Measurements from ENCODE around the gene C15orf40. TPM values are rescaled to one million over a fixed set of nuclear protein-coding genes. Genes with fewer than 3 reads are reported as not detected.

The C15orf40 gene
- total RNA-seq, 2 donors from 2014 or later, result 15.4 to 22.1 TPM

- Histone ChIP-seq H3K4me1 (replicated peaks) (no peaks in the 10 kb centered on the region), H3K36me3 (peaks cover 0 to 4% of the 10 kb centered on the region in 2 donors), H3K9me3 (no peaks in the 10 kb centered on the region), H3K4me3 (no peak overlapping the region), H3K27me3 (replicated peaks; ENCODE audit: insufficient read depth) (no peaks in the 10 kb centered on the region), H3K27ac (no peak overlapping the region)
- WGBS, result 95% methylated on average over 8 of the region's 8 CpGs
- no peak for DNase-seq (ENCODE audit: low spot score)
- intact Hi-C loops (cut with DNase I), result no loop called here
- TF ChIP-seq CTCF (IDR thresholded peaks at IDR 0.05) (no peak), POLR2AphosphoS5 (IDR thresholded peaks at IDR 0.05) (no peak), POLR2A (IDR thresholded peaks at IDR 0.05) (no peak)
Observed at GRCh38 chr15:83030021-83030420, 18.6 kb upstream of the C15orf40 start.

GRCh38 chr15:83018436-83018835 lies 7.0 kb upstream of the C15orf40 start:
- Histone ChIP-seq H3K4me1 (replicated peaks) (no peaks in the 10 kb centered on the region), H3K36me3 (peaks cover 0 to 6% of the 10 kb centered on the region in 2 donors), H3K9me3 (no peaks in the 10 kb centered on the region), H3K27ac (no peak overlapping the region), H3K27me3 (replicated peaks; ENCODE audit: insufficient read depth) (no peaks in the 10 kb centered on the region), H3K4me3 (no peak overlapping the region)
- WGBS, result 78% methylated on average over 2 of the region's 2 CpGs
- TF ChIP-seq POLR2A (IDR thresholded peaks at IDR 0.05) (no peak), CTCF (IDR thresholded peaks at IDR 0.05) (no peak), POLR2AphosphoS5 (IDR thresholded peaks at IDR 0.05) (no peak)
- intact Hi-C loops (cut with DNase I), result no loop called here
- DNase-seq (ENCODE audit: low spot score), result no peak

- H3K36me3 ChIP-seq, result peaks cover 0 to 6% of the 10 kb centered on the region in 2 donors
- 90% methylated on average over 5 of the region's 5 CpGs for WGBS
- no peak overlapping the region for H3K27ac ChIP-seq
- no peak for DNase-seq (ENCODE audit: low spot score)
- TF ChIP-seq POLR2A (IDR thresholded peaks at IDR 0.05) (no peak), CTCF (IDR thresholded peaks at IDR 0.05) (no peak), POLR2AphosphoS5 (IDR thresholded peaks at IDR 0.05) (no peak)
- H3K4me3 ChIP-seq, result no peak overlapping the region
- H3K9me3 ChIP-seq, result no peaks in the 10 kb centered on the region
- H3K4me1 ChIP-seq (replicated peaks), result no peaks in the 10 kb centered on the region
- intact Hi-C loops (cut with DNase I), result no loop called here
- H3K27me3 ChIP-seq (replicated peaks; ENCODE audit: insufficient read depth), result no peaks in the 10 kb centered on the region
Observed at GRCh38 chr15:83016906-83017305, 5.5 kb upstream of the C15orf40 start.

- no peak for TF ChIP-seq CTCF (IDR thresholded peaks at IDR 0.05)
- TF ChIP-seq POLR2A (IDR thresholded peaks at IDR 0.05), result no peak
- TF ChIP-seq POLR2AphosphoS5 (IDR thresholded peaks at IDR 0.05), result no peak
- Histone ChIP-seq H3K27me3 (replicated peaks; ENCODE audit: insufficient read depth) (no peaks in the 10 kb centered on the region), H3K4me3 (no peak overlapping the region), H3K36me3 (peaks cover 0 to 6% of the 10 kb centered on the region in 2 donors), H3K9me3 (no peaks in the 10 kb centered on the region), H3K27ac (no peak overlapping the region), H3K4me1 (replicated peaks) (peaks cover 2% of the 10 kb centered on the region)
- WGBS, result 87% methylated on average over 4 of the region's 4 CpGs
- DNase-seq (ENCODE audit: low spot score), result no peak
- intact Hi-C loops (cut with DNase I), result no loop called here
Observed at GRCh38 chr15:83015361-83015760, 3.9 kb upstream of the C15orf40 start.

- H3K27me3 ChIP-seq (replicated peaks; ENCODE audit: insufficient read depth), result no peaks in the 10 kb centered on the region
- TF ChIP-seq CTCF (IDR thresholded peaks at IDR 0.05), result no peak
- TF ChIP-seq POLR2A (IDR thresholded peaks at IDR 0.05), result no peak
- TF ChIP-seq POLR2AphosphoS5 (IDR thresholded peaks at IDR 0.05), result no peak
- 65% methylated on average over 5 of the region's 5 CpGs for WGBS
- DNase-seq (ENCODE audit: low spot score), result no peak
- intact Hi-C loops (cut with DNase I), result loop anchor here (5.0 kb wide), 1 partner anchor 193 kb away; the partner anchor contains the start of gene HDGFL3
- peaks cover 5% of the 10 kb centered on the region for H3K4me1 ChIP-seq (replicated peaks)
- H3K4me3 ChIP-seq, result no peak overlapping the region
- H3K36me3 ChIP-seq, result peaks cover 0 to 6% of the 10 kb centered on the region in 2 donors
- H3K27ac ChIP-seq, result no peak overlapping the region
- no peaks in the 10 kb centered on the region for H3K9me3 ChIP-seq
Observed at GRCh38 chr15:83014205-83014653, 2.8 kb upstream of the C15orf40 start.
